Activated naive CD8-positive, alpha-beta T cell treated with anti-CD3 and anti-CD28 coated beads, Interleukin-2, amount 10 ng/mL, durations not matched to agents 7 days and 5 days (primary cell): ENCODE measurements around the gene TP53INP2. TPM values are rescaled to one million over a fixed set of nuclear protein-coding genes. Genes with fewer than 3 reads are reported as not detected.

Experiments
- ATAC-seq: fragments of 150-1000 bp; cut with Tn5 transposase; one replicate; pipeline ENCODE4 v1.10.0; 2021; ENCODE audit warnings: low read depth, moderate library complexity
- POLR2A ChIA-PET: fragments of 350-600 bp; sonication (Branson Sonifier 250); formaldehyde crosslinking; loops from one replicate; lab custom pipeline; 2021; ENCODE audit warnings: antibody characterized with exemption; lab: Charles Lee
- DNase-seq: peaks from one replicate; pipeline ENCODE4 v3.0.0; 2021
- H3K27ac Mint-ChIP-seq: one replicate; pipeline ENCODE4 v1.8.0; 2022; ENCODE audit warnings: mild to moderate bottlenecking, mixed read lengths
- H3K27me3 Mint-ChIP-seq: one replicate; pipeline ENCODE4 v1.8.0; 2022; ENCODE audit warnings: mild to moderate bottlenecking, moderate library complexity, mixed read lengths
- H3K36me3 Mint-ChIP-seq: one replicate; pipeline ENCODE4 v1.8.0; 2021; ENCODE audit warnings: mild to moderate bottlenecking, mixed read lengths
- H3K4me1 Mint-ChIP-seq: one replicate; pipeline ENCODE4 v1.8.0; 2021; ENCODE audit warnings: mixed read lengths
- H3K4me3 Mint-ChIP-seq: one replicate; pipeline ENCODE4 v1.8.0; 2022; ENCODE audit warnings: mild to moderate bottlenecking, moderate library complexity, mixed read lengths
- H3K9me3 Mint-ChIP-seq: one replicate; pipeline ENCODE4 v1.8.0; 2021; ENCODE audit warnings: mixed read lengths
- total RNA-seq, 2 experiments: library from RNA; stranded (reverse); gene quantifications; one replicate each; pipeline ENCODE4 v1.2.3, GENCODE V29; 2021

TP53INP2 gene
- total RNA-seq, 2 experiments from 2014 or later, result 2.1 TPM

- POLR2A ChIA-PET, result interaction anchor here (0.6 kb wide), 2 partner anchors 25 to 93 kb away, joined by 3 read pairs; no protein-coding TSS in a partner anchor
- peaks cover 10% of the 10 kb centered on the region for H3K27me3 Mint-ChIP-seq
- no peaks in the 10 kb centered on the region for H3K4me1 Mint-ChIP-seq
- DNase-seq (no peak), ATAC-seq (no peak)
- H3K27ac Mint-ChIP-seq, result no peak overlapping the region
- H3K36me3 Mint-ChIP-seq, result no peaks in the 10 kb centered on the region
- no peak overlapping the region for H3K4me3 Mint-ChIP-seq
- H3K9me3 Mint-ChIP-seq, result no peaks in the 10 kb centered on the region
These were observed 14.7 kb upstream of the TP53INP2 start for GRCh38 chr20:34689486-34689885.

- H3K27ac Mint-ChIP-seq, result no peak overlapping the region
- no peaks in the 10 kb centered on the region for H3K9me3 Mint-ChIP-seq
- H3K4me3 Mint-ChIP-seq, result no peak overlapping the region
- ATAC-seq (no peak), DNase-seq (no peak)
- no peaks in the 10 kb centered on the region for H3K36me3 Mint-ChIP-seq
- peaks cover 12% of the 10 kb centered on the region for H3K27me3 Mint-ChIP-seq
- POLR2A ChIA-PET, result no interaction called here
- no peaks in the 10 kb centered on the region for H3K4me1 Mint-ChIP-seq
These were observed 12.3 kb upstream of the TP53INP2 start for GRCh38 chr20:34691838-34692237.

GRCh38 chr20:34693414-34693813 lies 10.7 kb upstream of the TP53INP2 start:
- ATAC-seq (no peak), DNase-seq (no peak)
- no peaks in the 10 kb centered on the region for H3K9me3 Mint-ChIP-seq
- peaks cover 16% of the 10 kb centered on the region for H3K27me3 Mint-ChIP-seq
- H3K27ac Mint-ChIP-seq, result no peak overlapping the region
- no peaks in the 10 kb centered on the region for H3K36me3 Mint-ChIP-seq
- H3K4me3 Mint-ChIP-seq, result no peak overlapping the region
- POLR2A ChIA-PET, result interaction anchor here (0.7 kb wide), 1 partner anchor 816 kb away, joined by 3 read pairs; no protein-coding TSS in a partner anchor
- H3K4me1 Mint-ChIP-seq, result no peaks in the 10 kb centered on the region

- Mint-ChIP-seq H3K9me3 (no peaks in the 10 kb centered on the region), H3K4me1 (peaks cover 14% of the 10 kb centered on the region), H3K27ac (no peak overlapping the region), H3K27me3 (peaks cover 19% of the 10 kb centered on the region), H3K36me3 (no peaks in the 10 kb centered on the region), H3K4me3 (no peak overlapping the region)
- POLR2A ChIA-PET, result no interaction called here
- DNase-seq (no peak), ATAC-seq (no peak)
These were observed 2.6 kb upstream of the TP53INP2 start for GRCh38 chr20:34701405-34702085.

- Mint-ChIP-seq H3K36me3 (no peaks in the 10 kb centered on the region), H3K27ac (peak overlapping the region; percentile 90), H3K4me1 (peaks cover 16% of the 10 kb centered on the region), H3K27me3 (peaks cover 15% of the 10 kb centered on the region), H3K9me3 (no peaks in the 10 kb centered on the region), H3K4me3 (peak overlapping the region; percentile 88)
- ATAC-seq, result no peak
- no peak for DNase-seq
- POLR2A ChIA-PET, result interaction anchor here (0.5 to 1.3 kb wide), 7 partner anchors 26 to 391 kb away, joined by 3 to 4 read pairs (median 3); partner anchors contain the start of genes DYNLRB1 and PIGU
These were observed 1.1 kb upstream of the TP53INP2 start for GRCh38 chr20:34703061-34703423.

- Mint-ChIP-seq H3K36me3 (no peaks in the 10 kb centered on the region), H3K27me3 (peaks cover 15% of the 10 kb centered on the region), H3K27ac (peak overlapping the region; percentile 90), H3K9me3 (no peaks in the 10 kb centered on the region), H3K4me1 (peaks cover 17% of the 10 kb centered on the region), H3K4me3 (peak overlapping the region; percentile 88)
- POLR2A ChIA-PET, result interaction anchor here (0.5 to 1.8 kb wide), 8 partner anchors 27 to 1922 kb away, joined by 3 to 4 read pairs (median 3); partner anchors contain the start of genes DYNLRB1 and PIGU
- peak; percentile 48 for DNase-seq
- ATAC-seq, result no peak
These were observed 544 bp upstream of the TP53INP2 start for GRCh38 chr20:34703424-34704176.

GRCh38 chr20:34705008-34705396 lies 858 bp downstream of the TP53INP2 start:
- Mint-ChIP-seq H3K36me3 (no peaks in the 10 kb centered on the region), H3K27me3 (peaks cover 15% of the 10 kb centered on the region), H3K27ac (peak overlapping the region; percentile 90), H3K4me1 (peaks cover 18% of the 10 kb centered on the region), H3K9me3 (no peaks in the 10 kb centered on the region), H3K4me3 (peak overlapping the region; percentile 89)
- no peak for ATAC-seq
- no peak for DNase-seq
- POLR2A ChIA-PET, result interaction anchor here (1.8 kb wide), 1 partner anchor 28 kb away, joined by 4 read pairs; the partner anchor contains the start of gene PIGU

GRCh38 chr20:34705397-34706301 lies 1.5 kb downstream of the TP53INP2 start:
- peaks cover 24% of the 10 kb centered on the region for H3K4me1 Mint-ChIP-seq
- peak overlapping the region; percentile 89 for H3K4me3 Mint-ChIP-seq
- H3K9me3 Mint-ChIP-seq, result no peaks in the 10 kb centered on the region
- POLR2A ChIA-PET, result interaction anchor here (1.8 kb wide), 1 partner anchor 29 kb away, joined by 4 read pairs; the partner anchor contains the start of gene PIGU
- H3K27me3 Mint-ChIP-seq, result peaks cover 20% of the 10 kb centered on the region
- H3K27ac Mint-ChIP-seq, result no peak overlapping the region
- no peak for ATAC-seq
- no peaks in the 10 kb centered on the region for H3K36me3 Mint-ChIP-seq
- DNase-seq, result no peak

- DNase-seq (no peak), ATAC-seq (no peak)
- Mint-ChIP-seq H3K4me3 (no peak overlapping the region), H3K4me1 (peaks cover 27% of the 10 kb centered on the region), H3K9me3 (no peaks in the 10 kb centered on the region), H3K36me3 (no peaks in the 10 kb centered on the region), H3K27ac (no peak overlapping the region), H3K27me3 (peaks cover 22% of the 10 kb centered on the region)
- POLR2A ChIA-PET, result no interaction called here
These were observed 2.2 kb downstream of the TP53INP2 start for GRCh38 chr20:34706302-34706875.

GRCh38 chr20:34706912-34707784 lies 3.0 kb downstream of the TP53INP2 start:
- no peak overlapping the region for H3K4me3 Mint-ChIP-seq
- DNase-seq, result no peak
- H3K4me1 Mint-ChIP-seq, result peaks cover 29% of the 10 kb centered on the region
- H3K27ac Mint-ChIP-seq, result no peak overlapping the region
- peaks cover 17% of the 10 kb centered on the region for H3K27me3 Mint-ChIP-seq
- H3K9me3 Mint-ChIP-seq, result no peaks in the 10 kb centered on the region
- POLR2A ChIA-PET, result no interaction called here
- no peaks in the 10 kb centered on the region for H3K36me3 Mint-ChIP-seq
- no peak for ATAC-seq

GRCh38 chr20:34708621-34709043 lies 4.5 kb downstream of the TP53INP2 start:
- peak overlapping the region; percentile 84 for H3K4me3 Mint-ChIP-seq
- peaks cover 7% of the 10 kb centered on the region for H3K27me3 Mint-ChIP-seq
- H3K9me3 Mint-ChIP-seq, result no peaks in the 10 kb centered on the region
- DNase-seq, result peak; percentile 79
- POLR2A ChIA-PET, result no interaction called here
- H3K36me3 Mint-ChIP-seq, result peaks cover 6% of the 10 kb centered on the region
- peak; percentile 13 for ATAC-seq
- H3K4me1 Mint-ChIP-seq, result peaks cover 28% of the 10 kb centered on the region
- peak overlapping the region; percentile 72 for H3K27ac Mint-ChIP-seq
